GM10266 (cell line): ENCODE data around the gene SPSB1.

Experiments used
- DNase-seq: peaks from one replicate; pipeline ENCODE4 v3.0.0; 2012; ENCODE audit errors: extremely low spot score
- CTCF ChIP-seq: IDR thresholded peaks from 2 replicates; pipeline ENCODE4 v1.5.1; 2012; ENCODE audit warnings: mild to moderate bottlenecking, low read depth; ENCODE audit not compliant: control insufficient read depth, insufficient read depth; ENCODE audit errors: missing control alignments

SPSB1 gene

GRCh38 chr1:9326596-9326995 lies 33.9 kb downstream of the SPSB1 start:
- TF ChIP-seq CTCF: no peak
- no peak for DNase-seq

GRCh38 chr1:9328201-9328600 lies 35.5 kb downstream of the SPSB1 start:
- TF ChIP-seq CTCF: no peak
- no peak for DNase-seq

- TF ChIP-seq CTCF: no peak
Measured at GRCh38 chr1:9328715-9329114, 36.0 kb downstream of the SPSB1 start.

GRCh38 chr1:9331016-9331415 lies 38.3 kb downstream of the SPSB1 start:
- no peak for TF ChIP-seq CTCF
- no peak for DNase-seq

More at GRCh38 chr1:9328715-9329114, 36.0 kb downstream of the SPSB1 start:
- DNase-seq: no peak

- DNase-seq: no peak
- no peak for TF ChIP-seq CTCF
Measured at GRCh38 chr1:9331558-9332346, 39.1 kb downstream of the SPSB1 start.

- TF ChIP-seq CTCF: no peak
Measured at GRCh38 chr1:9332513-9333143, 39.9 kb downstream of the SPSB1 start.

More at GRCh38 chr1:9332513-9333143, 39.9 kb downstream of the SPSB1 start:
- DNase-seq: no peak
